T-helper 2 cell treated with Interferon-gamma antibody and Interleukin-4, amounts not matched to agents 100 ng/mL and 5 ng/mL, for 36 hours (primary cell): ENCODE results near the gene HUS1. TPM values are rescaled to one million over a fixed set of nuclear protein-coding genes. Genes with fewer than 3 reads are reported as not detected.
"Not testable (repeated sequence)": the region's sequence is repeated elsewhere in the genome, so short reads cannot be mapped to it uniquely, and the experiment has no call there.

Experiments used
- intact Hi-C: fragments of 100-400 bp; cut with micrococcal nuclease; formaldehyde crosslinking; loops from one replicate; pipeline ENCODE4 v1.15.1; 2023
- total RNA-seq: library from RNA; stranded (reverse); gene quantifications from 2 replicates; pipeline ENCODE4 v1.2.3, GENCODE V29; 2022

Gene HUS1
- total RNA-seq, 1 donor from 2014 or later: 41.6 TPM

- intact Hi-C loops: not testable (repeated sequence)
These were observed 1.2 kb upstream of the HUS1 start for GRCh38 chr7:47980648-47981047.

GRCh38 chr7:47979832-47980181, 392 bp upstream of the HUS1 start:
- intact Hi-C loops: loop anchor here (1.0 kb wide), 6 partner anchors 11 to 130 kb away; partner anchors contain the start of genes C7orf57 and UPP1

- intact Hi-C loops: loop anchor here (1.0 kb wide), 6 partner anchors 13 to 132 kb away; partner anchors contain the start of genes C7orf57 and UPP1
These were observed 648 bp downstream of the HUS1 start for GRCh38 chr7:47978790-47979144.

DNA sequence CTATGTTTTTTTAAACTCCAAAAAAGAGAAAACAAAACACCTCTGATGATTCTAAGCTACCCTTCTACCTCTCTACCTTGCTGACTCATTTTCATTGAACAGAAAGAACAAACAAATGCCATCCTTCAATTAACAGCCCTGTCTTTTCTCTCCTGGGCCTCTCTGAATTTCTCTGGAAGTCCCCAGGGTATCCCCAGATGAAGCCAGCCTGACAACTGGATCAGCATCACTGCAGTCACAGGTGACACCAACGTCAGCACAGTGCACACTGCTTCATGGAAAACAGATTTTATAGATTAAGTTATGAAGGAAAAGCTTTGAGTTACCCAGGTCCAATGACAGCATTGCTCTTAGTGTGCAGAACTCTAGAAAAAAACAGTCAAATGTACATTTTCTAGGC, 5.7 kb downstream of the HUS1 start:
- intact Hi-C loops: no loop called here

DNA sequence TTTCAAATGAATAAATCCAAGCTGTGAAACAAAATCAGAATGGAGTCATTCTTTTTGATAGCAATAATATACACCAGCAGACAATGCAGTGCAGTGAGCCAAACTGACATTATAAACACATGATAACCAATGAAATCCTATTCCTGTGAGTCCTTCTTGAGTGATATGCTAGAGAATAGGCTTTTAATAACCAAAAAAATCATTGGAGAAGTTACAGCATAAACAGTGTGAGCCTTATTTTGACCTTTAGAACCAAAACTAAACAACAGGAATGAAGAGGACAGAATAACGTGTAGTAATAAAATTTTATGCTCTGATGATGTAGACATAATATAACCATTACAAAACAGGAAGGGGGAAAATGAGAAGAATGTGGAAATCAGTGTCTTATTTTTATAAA, 8.7 kb downstream of the HUS1 start:
- intact Hi-C loops: no loop called here

DNA sequence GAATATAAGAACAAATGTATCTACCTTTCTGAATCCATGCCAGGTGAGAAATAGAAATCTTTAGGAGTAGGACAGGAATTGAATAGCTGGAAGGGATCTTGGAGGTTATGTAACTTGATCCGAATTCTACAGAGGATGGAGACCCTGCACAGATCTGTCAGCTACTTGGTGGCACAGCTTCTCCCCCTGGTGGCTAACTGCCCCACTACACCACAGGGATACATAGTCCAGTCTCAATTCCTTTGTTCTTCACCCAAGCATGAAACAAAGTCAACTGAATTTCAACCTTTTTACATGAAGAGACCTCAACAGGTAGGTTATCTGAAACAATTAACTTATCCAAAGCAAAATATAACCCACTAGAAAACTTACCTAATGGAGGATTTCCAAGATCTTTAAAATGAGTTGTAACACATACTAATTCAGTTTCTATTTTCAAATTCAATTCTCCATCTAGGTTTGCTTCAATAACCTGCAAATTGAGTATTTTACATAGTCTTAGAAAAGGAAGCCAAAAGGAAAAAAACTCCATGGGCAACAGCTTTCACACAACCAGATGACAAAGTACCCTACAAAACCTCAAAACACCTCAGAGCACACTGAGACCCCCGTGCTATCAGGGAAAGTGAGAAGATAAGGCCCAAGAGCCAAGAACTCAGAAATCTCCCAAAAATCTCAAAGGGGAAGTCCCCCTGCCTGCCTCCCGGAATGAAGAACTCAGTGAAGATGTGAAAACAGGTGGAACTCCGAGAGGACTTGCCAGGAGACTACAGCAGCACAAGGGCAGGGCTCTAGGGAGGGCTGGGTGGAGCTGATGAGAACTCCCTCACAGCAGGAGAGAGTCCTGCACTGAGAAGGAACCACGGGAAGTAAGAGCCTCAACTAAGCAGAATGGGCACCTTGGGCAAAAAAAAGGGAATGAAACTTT, 10.3 kb downstream of the HUS1 start:
- intact Hi-C loops: loop anchor here (1.0 kb wide), 1 partner anchor 24 kb away; no protein-coding TSS in a partner anchor

- intact Hi-C loops: no loop called here
These were observed 11.7 kb downstream of the HUS1 start for GRCh38 chr7:47967708-47968107.

- intact Hi-C loops: no loop called here
These were observed 12.3 kb downstream of the HUS1 start for GRCh38 chr7:47967123-47967522.

- intact Hi-C loops: no loop called here
These were observed 14.0 kb downstream of the HUS1 start for GRCh38 chr7:47965456-47965855.

- intact Hi-C loops: no loop called here
These were observed 17.2 kb downstream of the HUS1 start for GRCh38 chr7:47962262-47962661.

DNA sequence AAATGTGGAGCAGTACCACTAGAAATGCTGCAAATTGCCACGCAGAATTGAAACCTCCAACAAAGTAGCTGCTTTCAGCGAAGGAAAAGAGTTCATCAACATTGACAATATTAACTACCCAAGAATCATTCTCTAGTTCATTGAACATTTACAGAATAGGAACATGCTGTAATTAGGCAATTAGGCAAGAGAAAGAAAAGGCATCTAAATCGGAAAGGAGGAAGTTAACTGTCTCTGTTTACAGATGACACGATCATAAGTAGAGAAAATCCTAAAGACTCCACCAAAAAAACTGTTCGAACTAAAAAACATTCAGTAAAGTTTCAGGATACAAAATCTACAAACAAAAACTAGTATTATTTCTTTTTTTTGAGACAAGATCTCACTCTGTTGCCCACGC, 22.3 kb downstream of the HUS1 start:
- intact Hi-C loops: no loop called here

DNA sequence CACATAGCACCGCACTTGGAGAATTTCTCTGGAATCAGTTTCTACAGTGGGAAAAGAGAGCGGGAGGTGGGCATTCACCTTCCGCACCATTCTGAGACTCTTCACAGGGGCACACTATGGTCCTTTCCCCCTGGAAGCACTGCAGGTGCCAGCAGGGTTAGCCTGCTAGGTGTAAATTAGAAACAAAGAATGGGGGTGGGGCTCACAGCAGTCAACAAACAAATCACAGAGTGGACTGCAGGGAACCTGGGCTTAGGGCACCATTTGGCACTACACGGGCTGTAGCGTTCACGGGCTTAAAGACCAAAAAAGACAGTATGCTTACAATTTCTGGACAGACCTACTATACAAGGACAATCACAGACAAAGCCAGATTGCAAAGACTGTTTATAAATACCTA, 23.2 kb downstream of the HUS1 start:
- intact Hi-C loops: no loop called here

GRCh38 chr7:47954231-47954911, 25.0 kb downstream of the HUS1 start:
- intact Hi-C loops: no loop called here

GRCh38 chr7:47953822-47954221, 25.6 kb downstream of the HUS1 start:
- intact Hi-C loops: no loop called here

DNA sequence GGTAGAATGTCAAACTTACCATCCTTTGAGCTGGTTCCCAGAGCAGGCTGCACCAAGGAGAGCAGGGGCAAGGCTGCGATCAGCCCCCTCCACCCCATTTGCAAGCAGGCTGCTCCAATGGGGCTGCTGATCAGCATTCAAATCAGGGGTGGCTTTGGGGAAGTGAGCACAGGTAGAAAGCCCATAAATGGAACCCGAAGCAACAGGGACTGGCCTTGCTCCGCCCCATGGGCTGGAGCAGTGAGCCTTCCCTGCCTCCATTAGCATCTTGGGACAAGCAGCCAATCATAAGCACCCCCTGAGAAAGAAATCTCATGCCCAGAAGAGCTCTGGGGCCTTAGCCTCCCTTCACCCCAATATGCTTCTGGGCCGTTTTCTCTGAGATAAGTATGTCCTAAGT, 27.2 kb downstream of the HUS1 start:
- intact Hi-C loops: no loop called here

- intact Hi-C loops: no loop called here
These were observed 28.0 kb downstream of the HUS1 start for GRCh38 chr7:47951374-47951773.

DNA sequence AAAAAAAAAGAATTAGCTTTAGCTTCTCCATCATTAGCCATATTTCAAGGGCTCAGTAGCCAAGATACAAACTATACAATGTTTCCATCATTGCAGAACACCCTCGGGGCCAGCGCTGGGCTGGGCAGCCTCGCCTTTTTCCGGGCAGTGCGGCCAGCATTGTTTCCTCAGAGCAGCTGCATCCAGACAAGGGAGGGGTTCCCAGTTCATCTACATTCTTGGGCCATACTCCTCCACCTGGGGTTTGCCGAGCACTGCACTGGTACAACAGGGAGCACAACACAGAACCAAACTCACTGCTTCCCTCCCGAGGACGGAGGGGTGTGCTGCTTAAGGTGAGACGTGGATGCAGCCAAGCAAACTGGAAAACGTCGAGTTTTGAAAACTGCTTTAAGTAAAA, 28.7 kb downstream of the HUS1 start:
- intact Hi-C loops: no loop called here

- intact Hi-C loops: no loop called here
These were observed 29.7 kb downstream of the HUS1 start for GRCh38 chr7:47949703-47950102.

GRCh38 chr7:47948141-47948790, 31.1 kb downstream of the HUS1 start, which contains the start of gene PKD1L1:
Gene PKD1L1, minus strand, starts transcription at chr7:47948466. Its CDS starts 26 bp downstream, at chr7:47948440.
- intact Hi-C loops: no loop called here

GRCh38 chr7:47947355-47947749, 32.1 kb downstream of the HUS1 start:
- intact Hi-C loops: no loop called here

- intact Hi-C loops: no loop called here
These were observed 32.6 kb downstream of the HUS1 start for GRCh38 chr7:47946581-47947354.
